Muscle of leg (tissue), 11 donors: ENCODE results near the gene PTCSC3. TPM values are rescaled to one million over a fixed set of nuclear protein-coding genes. Genes with fewer than 3 reads are reported as not detected.

Experiments used
- DNase-seq: peaks from one replicate; pipeline ENCODE4 v3.0.0; 2013
- H3K27ac ChIP-seq: one replicate; pipeline ENCODE4 v1.5.1; 2013; ENCODE audit warnings: mild to moderate bottlenecking, low read length, control low read depth
- H3K27me3 ChIP-seq: one replicate; pipeline ENCODE4 v1.6.1; 2013; ENCODE audit warnings: low read length; ENCODE audit not compliant: control insufficient read depth, insufficient read depth
- H3K36me3 ChIP-seq: one replicate; pipeline ENCODE4 v1.6.1; 2013; ENCODE audit warnings: low read length; ENCODE audit not compliant: control insufficient read depth, insufficient read depth
- H3K4me1 ChIP-seq: one replicate; pipeline ENCODE4 v1.6.1; 2013; ENCODE audit warnings: low read length; ENCODE audit not compliant: control insufficient read depth, insufficient read depth
- H3K4me3 ChIP-seq: one replicate; pipeline ENCODE4 v1.5.1; 2013; ENCODE audit warnings: low read length, control low read depth
- H3K9me3 ChIP-seq: replicated peaks from 2 replicates; pipeline ENCODE4 v1.6.1; 2013; ENCODE audit warnings: low read depth, low read length; ENCODE audit not compliant: control insufficient read depth
- WGBS: methylation state at CpG from one replicate; pipeline ENCODE4 v1.1.5; 2013; ENCODE audit warnings: missing lambda C conversion rate; ENCODE audit not compliant: insufficient coverage; 5-methylcytosine and 5-hydroxymethylcytosine counted together
- polyA plus RNA-seq, 8 donors: library from polyadenylated mRNA; unstranded; fragments of 120-200 nt; gene quantifications; one replicate each; pipeline versions ENCODE4 v1.2.1 to v1.2.3, GENCODE V29; 2013; ENCODE audit warnings: inconsistent platforms in 1 of 8, low replicate concordance in 1 of 8; ENCODE audit not compliant: insufficient read length in 8 of 8, insufficient read depth in 1 of 8
- total RNA-seq: library from RNA; stranded (reverse); fragments of 120-200 nt; gene quantifications from one replicate; pipeline ENCODE4 v1.2.4, GENCODE V29; 2013

The PTCSC3 gene
- total and polyA plus RNA-seq, 9 donors, result not detected

DNA sequence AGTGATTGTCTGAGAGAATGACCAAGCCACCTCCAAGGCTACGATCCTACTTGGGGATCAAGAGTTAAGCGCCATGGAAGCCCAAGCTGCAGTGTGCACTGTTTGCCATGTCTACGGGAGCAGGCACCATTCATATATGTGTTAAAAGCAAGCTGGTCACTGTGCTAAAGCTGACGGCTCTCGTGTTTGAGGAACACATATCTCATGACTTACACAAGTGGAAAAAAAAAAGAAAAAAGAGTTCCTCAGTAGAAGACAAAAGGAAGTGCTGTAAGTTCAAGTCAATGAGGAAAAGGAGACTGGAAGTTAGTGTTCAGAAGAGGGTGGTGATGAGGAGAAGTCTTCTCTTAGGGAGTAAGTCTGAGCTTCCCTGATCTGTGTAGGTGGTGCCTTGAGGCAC, 4.9 kb upstream of the PTCSC3 start:
- Histone ChIP-seq H3K36me3 (no peaks in the 10 kb centered on the region), H3K4me1 (no peaks in the 10 kb centered on the region), H3K4me3 (no peak overlapping the region), H3K27me3 (no peaks in the 10 kb centered on the region), H3K27ac (no peak overlapping the region), H3K9me3 (peaks cover 5% of the 10 kb centered on the region)
- 94% methylated on average over 3 of the region's 5 CpGs for WGBS
- DNase-seq, result no peak

DNA sequence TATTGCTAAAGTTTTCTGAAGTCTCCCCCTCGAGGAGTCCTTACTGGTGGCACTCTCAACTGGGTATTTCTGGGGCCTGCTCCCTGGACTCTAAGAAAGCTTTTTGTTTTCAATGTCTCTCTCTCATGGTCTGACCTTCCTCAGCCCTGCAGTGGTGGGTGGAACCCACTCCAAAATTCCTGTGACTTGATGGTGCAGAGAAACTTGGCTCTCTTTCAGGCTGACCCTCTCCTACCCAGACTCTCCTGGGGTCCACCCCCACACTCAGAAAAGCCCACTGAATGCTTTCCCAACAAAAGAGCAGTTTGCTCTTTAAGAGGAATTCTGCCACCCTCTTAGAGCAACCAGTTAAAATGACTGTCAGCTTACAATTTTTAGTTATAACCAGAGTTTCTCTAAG, 967 bp upstream of the PTCSC3 start:
- no peak for DNase-seq
- no CpG with 5 or more reads among the region's 1 CpG for WGBS
- Histone ChIP-seq H3K27me3 (peaks cover 2% of the 10 kb centered on the region), H3K27ac (no peak overlapping the region), H3K4me1 (no peaks in the 10 kb centered on the region), H3K9me3 (no peaks in the 10 kb centered on the region), H3K4me3 (no peak overlapping the region), H3K36me3 (no peaks in the 10 kb centered on the region)

DNA sequence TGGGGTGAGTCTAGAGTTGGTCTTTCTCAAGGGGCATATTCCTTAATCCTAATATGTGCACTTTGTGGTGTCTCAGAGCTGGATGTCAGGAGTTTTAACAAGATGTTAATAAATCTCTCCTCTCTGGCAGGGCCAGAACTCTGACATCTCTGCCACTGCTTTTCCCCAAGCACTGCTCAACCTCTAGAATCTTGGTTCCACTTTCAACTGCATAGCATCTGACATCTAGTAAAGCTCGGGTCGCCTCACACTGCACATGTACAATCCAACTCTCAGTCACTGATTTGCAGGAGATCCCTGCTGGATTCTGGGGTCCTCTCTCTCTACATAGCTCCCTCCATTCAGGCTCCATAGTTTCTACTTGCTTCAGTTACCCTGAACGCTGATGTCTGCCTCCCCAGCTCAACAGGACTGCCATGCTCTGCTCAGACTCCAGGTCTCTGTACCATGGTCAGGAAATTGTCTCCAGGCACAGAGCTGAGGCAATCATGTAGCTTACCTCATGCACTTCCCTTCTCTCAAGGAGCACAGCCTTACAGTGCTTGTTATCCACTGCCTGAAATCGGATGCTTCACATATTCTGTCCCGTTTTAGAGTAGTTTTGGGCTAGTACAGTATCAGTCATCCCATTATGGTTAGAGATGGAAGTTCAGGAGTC, 1.6 kb downstream of the PTCSC3 start:
- DNase-seq, result no peak
- Histone ChIP-seq H3K4me1 (no peaks in the 10 kb centered on the region), H3K9me3 (no peaks in the 10 kb centered on the region), H3K27ac (no peak overlapping the region), H3K4me3 (no peak overlapping the region), H3K27me3 (peaks cover 2% of the 10 kb centered on the region), H3K36me3 (no peaks in the 10 kb centered on the region)
- WGBS, result 86% methylated on average over 3 of the region's 5 CpGs

DNA sequence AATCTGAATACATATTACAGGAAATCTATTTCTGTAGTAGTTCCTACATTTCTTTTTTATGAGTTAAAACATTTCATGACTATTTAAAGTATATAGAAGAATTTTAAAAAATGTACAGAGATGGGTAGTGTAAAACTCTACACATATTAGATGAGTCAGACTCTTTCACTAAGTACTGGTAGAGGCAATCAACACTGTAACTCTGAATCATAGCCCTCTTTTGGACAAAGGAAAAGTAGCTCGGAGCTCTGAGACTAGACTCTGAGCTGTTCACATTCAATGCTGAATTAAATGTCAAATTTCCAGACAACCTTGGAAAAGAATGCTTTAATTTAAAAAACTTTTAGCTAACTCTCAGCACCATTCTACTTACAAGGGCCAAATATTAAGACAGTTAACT, 3.4 kb downstream of the PTCSC3 start:
- Histone ChIP-seq H3K4me3 (no peak overlapping the region), H3K27ac (no peak overlapping the region), H3K9me3 (no peaks in the 10 kb centered on the region), H3K27me3 (peaks cover 2% of the 10 kb centered on the region), H3K4me1 (no peaks in the 10 kb centered on the region), H3K36me3 (no peaks in the 10 kb centered on the region)
- no peak for DNase-seq
- WGBS, result no CpG with 5 or more reads among the region's 1 CpG

DNA sequence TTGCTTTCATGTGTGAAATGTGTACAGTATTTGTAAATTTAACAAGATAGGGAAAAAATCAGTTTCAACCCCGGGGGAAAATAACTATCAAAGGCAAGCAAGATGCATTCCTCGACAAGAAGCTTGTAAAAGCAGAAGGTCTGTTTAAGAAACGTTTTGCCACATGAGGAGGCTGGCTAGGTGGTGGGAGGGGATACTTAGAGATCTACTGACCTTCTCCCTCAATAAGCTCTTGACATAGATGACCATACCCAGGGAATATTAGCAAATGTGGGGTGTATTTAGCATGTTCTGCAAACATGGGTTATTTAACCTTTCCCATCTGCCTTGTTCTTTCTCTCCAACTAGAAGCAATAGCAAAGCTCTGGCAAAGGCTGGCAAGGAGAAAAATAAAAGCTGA, 4.9 kb downstream of the PTCSC3 start:
- WGBS, result no CpG with 5 or more reads among the region's 3 CpGs
- Histone ChIP-seq H3K4me1 (no peaks in the 10 kb centered on the region), H3K4me3 (no peak overlapping the region), H3K27ac (no peak overlapping the region), H3K27me3 (peaks cover 2% of the 10 kb centered on the region), H3K9me3 (no peaks in the 10 kb centered on the region), H3K36me3 (no peaks in the 10 kb centered on the region)
- DNase-seq, result no peak

DNA sequence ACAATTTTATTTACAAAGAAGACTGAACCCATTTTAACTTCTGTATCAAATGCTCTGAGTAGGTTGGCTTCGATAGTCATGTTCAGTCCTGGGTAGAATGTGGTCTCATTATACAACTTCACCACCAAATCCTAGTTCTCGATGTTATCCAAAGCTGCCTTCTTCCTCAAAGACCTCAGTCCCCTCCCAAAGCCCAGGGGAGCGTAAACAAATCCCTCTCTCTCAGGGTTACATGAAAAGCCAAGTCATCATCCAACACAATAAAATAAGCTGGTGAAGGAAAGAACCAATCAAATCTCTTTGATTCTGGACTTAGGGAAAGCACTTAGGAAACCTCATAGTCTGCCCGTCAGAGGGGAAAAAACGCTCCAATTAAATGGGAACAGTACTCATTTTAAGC, 9.1 kb downstream of the PTCSC3 start:
- Histone ChIP-seq H3K27me3 (no peaks in the 10 kb centered on the region), H3K27ac (no peak overlapping the region), H3K4me3 (no peak overlapping the region), H3K4me1 (no peaks in the 10 kb centered on the region), H3K36me3 (no peaks in the 10 kb centered on the region), H3K9me3 (no peaks in the 10 kb centered on the region)
- no peak for DNase-seq
- 100% methylated on average over 1 of the region's 5 CpGs for WGBS

DNA sequence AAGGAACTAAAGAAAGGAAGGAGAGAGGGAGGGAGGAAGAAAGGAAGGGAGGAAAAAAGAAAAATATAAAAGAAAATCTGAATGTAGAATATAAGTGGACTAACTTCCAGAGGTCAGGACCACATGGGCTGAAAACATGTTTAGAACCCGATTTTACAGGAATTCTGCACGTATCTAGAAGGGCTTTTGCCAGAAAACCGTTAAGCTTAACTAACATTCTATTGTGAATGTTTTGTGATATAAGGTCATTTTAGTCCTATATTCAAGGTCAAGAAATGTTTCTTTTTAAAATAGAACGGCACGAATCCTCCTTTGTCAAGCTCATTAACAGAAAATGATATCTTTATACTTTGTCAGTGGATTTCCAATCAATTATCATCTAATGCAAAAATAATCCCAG, 13.1 kb downstream of the PTCSC3 start:
- no peaks in the 10 kb centered on the region for H3K36me3 ChIP-seq
- H3K4me1 ChIP-seq, result no peaks in the 10 kb centered on the region
- DNase-seq, result no peak
- no peaks in the 10 kb centered on the region for H3K27me3 ChIP-seq
- H3K9me3 ChIP-seq, result no peaks in the 10 kb centered on the region
- H3K4me3 ChIP-seq, result no peak overlapping the region
- H3K27ac ChIP-seq, result no peak overlapping the region
- WGBS, result 72% methylated on average over 2 of the region's 5 CpGs

DNA sequence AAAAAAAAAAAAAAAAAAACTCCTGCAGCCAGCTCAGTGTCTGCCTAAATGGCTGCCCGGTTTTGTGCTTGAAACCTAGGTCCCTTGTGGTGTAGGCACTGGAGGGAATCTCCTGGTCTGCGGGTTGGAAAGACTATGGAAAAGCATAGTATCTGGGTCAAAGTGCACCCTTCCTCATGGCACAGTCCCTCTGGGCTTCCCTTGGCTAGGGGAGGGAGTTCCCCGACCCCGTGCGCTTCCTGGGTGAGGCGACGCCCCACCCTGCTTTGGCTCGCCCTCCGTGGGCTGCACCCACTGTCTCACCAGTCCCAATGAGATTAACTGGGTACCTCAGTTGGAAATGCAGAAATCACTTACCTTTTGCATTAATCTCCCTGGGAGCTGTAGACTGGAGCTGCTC, 14.3 kb downstream of the PTCSC3 start:
- no peak overlapping the region for H3K4me3 ChIP-seq
- no peak for DNase-seq
- 60% methylated on average over 1 of the region's 9 CpGs for WGBS
- H3K9me3 ChIP-seq, result no peaks in the 10 kb centered on the region
- no peaks in the 10 kb centered on the region for H3K36me3 ChIP-seq
- no peaks in the 10 kb centered on the region for H3K4me1 ChIP-seq
- no peaks in the 10 kb centered on the region for H3K27me3 ChIP-seq
- no peak overlapping the region for H3K27ac ChIP-seq

DNA sequence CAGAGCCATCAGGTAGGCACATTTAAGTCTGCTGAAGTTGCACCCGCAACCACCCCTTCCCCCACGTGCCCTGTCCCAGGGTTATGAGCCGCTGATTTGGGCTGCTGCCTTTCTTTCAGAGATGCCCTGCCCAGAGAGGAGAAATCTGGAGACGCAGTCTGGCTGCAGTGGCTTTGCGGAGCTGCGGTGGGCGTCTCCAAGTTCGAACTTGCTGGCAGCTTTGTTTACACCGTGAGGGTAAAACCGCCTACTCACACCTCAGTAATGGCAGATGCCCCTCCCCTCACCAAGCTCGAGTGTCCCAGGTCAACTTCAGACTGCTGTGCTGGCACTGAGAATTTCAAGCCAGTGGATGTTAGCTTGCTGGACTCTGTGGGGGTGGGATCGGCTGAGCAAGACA, 14.7 kb downstream of the PTCSC3 start:
- Histone ChIP-seq H3K36me3 (no peaks in the 10 kb centered on the region), H3K27me3 (no peaks in the 10 kb centered on the region), H3K27ac (no peak overlapping the region), H3K4me3 (no peak overlapping the region), H3K9me3 (no peaks in the 10 kb centered on the region), H3K4me1 (no peaks in the 10 kb centered on the region)
- no peak for DNase-seq
- WGBS, result 24% methylated on average over 9 of the region's 12 CpGs

DNA sequence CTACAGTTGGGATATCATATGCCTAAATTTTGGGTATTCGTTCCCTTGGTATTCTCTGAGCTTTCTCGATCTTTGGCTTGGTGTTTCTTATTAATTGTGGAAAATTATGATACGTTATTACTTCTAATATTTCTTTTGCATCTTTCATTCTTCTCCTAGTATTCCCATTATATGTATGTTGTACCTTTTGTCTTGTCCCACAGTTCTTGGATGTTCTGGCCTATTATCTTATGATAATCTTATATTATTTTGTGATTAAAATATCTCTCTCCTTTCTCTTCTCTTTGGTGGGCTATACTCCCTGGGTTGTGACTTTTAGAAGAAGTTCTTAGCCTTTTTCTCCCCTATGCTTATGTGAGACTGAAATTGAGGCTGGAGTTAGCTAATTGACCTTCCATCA, 25.2 kb downstream of the PTCSC3 start:
- Histone ChIP-seq H3K4me1 (no peaks in the 10 kb centered on the region), H3K4me3 (no peak overlapping the region)

DNA sequence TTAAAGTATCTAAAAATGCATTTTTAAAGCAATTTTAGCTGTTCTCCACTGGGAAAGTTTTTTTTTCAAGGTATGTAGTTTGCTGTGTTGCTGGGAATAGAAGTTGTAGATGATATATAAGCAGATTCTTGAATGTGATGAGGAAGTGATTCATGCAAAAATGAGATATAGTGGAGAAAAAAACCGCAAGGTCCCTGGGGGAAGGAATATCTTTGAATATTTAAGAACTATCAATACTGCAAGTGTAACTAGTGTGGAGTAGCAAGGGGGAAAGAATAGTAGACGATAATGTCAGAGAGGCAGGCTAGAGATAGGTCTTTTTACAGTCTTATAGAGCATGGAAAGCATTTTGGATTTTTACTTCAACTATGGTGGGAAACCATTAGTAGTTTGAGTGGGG, 42.5 kb downstream of the PTCSC3 start:
- DNase-seq, result no peak
- no peaks in the 10 kb centered on the region for H3K27me3 ChIP-seq
- no CpG with 5 or more reads among the region's 2 CpGs for WGBS
- H3K9me3 ChIP-seq, result no peaks in the 10 kb centered on the region
- no peaks in the 10 kb centered on the region for H3K36me3 ChIP-seq
- no peak overlapping the region for H3K4me3 ChIP-seq
- H3K27ac ChIP-seq, result no peak overlapping the region
- no peaks in the 10 kb centered on the region for H3K4me1 ChIP-seq

More for the DNA sequence above, 25.2 kb downstream of the PTCSC3 start:
- Histone ChIP-seq H3K27me3 (no peaks in the 10 kb centered on the region), H3K9me3 (peaks cover 4% of the 10 kb centered on the region), H3K36me3 (no peaks in the 10 kb centered on the region), H3K27ac (no peak overlapping the region)
- no peak for DNase-seq
- no CpG with 5 or more reads among the region's 3 CpGs for WGBS
